ENCODE results near the gene KCNS1. TPM values are rescaled to one million over a fixed set of nuclear protein-coding genes. Genes with fewer than 3 reads are reported as not detected.

Gene KCNS1
- total RNA-seq, 1 donor from 2014 or later: 0.05 TPM

GRCh38 chr20:45052698-45053429 lies 48.1 kb downstream of the KCNS1 start:
- intact Hi-C loops (cut with micrococcal nuclease): no loop called here

- intact Hi-C loops (cut with micrococcal nuclease): no loop called here
These were observed 49.5 kb downstream of the KCNS1 start for GRCh38 chr20:45051204-45052060.

- intact Hi-C loops (cut with micrococcal nuclease): no loop called here
These were observed 50.9 kb downstream of the KCNS1 start for GRCh38 chr20:45049904-45050471.

GRCh38 chr20:45049438-45049837 lies 51.5 kb downstream of the KCNS1 start:
- intact Hi-C loops (cut with micrococcal nuclease): no loop called here

GRCh38 chr20:45047581-45048119 lies 53.3 kb downstream of the KCNS1 start:
- intact Hi-C loops (cut with micrococcal nuclease): no loop called here

- intact Hi-C loops (cut with micrococcal nuclease): loop anchor here (2.0 kb wide), 1 partner anchor 52 kb away; no protein-coding TSS in a partner anchor
These were observed 56.3 kb downstream of the KCNS1 start for GRCh38 chr20:45044601-45045000.

- intact Hi-C loops (cut with micrococcal nuclease): loop anchor here (2.0 kb wide), 1 partner anchor 53 kb away; no protein-coding TSS in a partner anchor
These were observed 56.8 kb downstream of the KCNS1 start for GRCh38 chr20:45044084-45044573.

GRCh38 chr20:45042978-45043377 lies 57.9 kb downstream of the KCNS1 start:
- intact Hi-C loops (cut with micrococcal nuclease): no loop called here

Other genes starting within 250 kb of the KCNS1 start
- gene YWHAB, start 215.4 kb downstream of the KCNS1 start, total RNA-seq: 289 and 293 TPM in 2 replicates
- 54.7 and 55.7 TPM in 2 replicates for gene PABPC1L, start 191.1 kb downstream of the KCNS1 start, total RNA-seq
- gene TOMM34, start 140.7 kb downstream of the KCNS1 start, total RNA-seq: 23.7 and 24.0 TPM in 2 replicates
- gene STK4, start 134.6 kb downstream of the KCNS1 start, total RNA-seq: 175 and 179 TPM in 2 replicates
- gene WFDC5, start 14.0 kb upstream of the KCNS1 start, total RNA-seq: not detected in 2 replicates
- gene WFDC12, start 23.3 kb upstream of the KCNS1 start, total RNA-seq: not detected in 2 replicates
- not detected in 2 replicates for gene PI3, start 73.8 kb upstream of the KCNS1 start, total RNA-seq
- gene SEMG1, start 105.9 kb upstream of the KCNS1 start, total RNA-seq: not detected in 2 replicates
- gene SEMG2, start 120.2 kb upstream of the KCNS1 start, total RNA-seq: not detected in 2 replicates
- not detected in 2 replicates for gene SLPI, start 153.4 kb upstream of the KCNS1 start, total RNA-seq
- gene RBPJL, start 205.7 kb upstream of the KCNS1 start, total RNA-seq: not detected in 2 replicates
- gene MATN4, start 207.2 kb upstream of the KCNS1 start, total RNA-seq: 0.16 and 0.34 TPM in 2 replicates
- gene SDC4, start 247.3 kb upstream of the KCNS1 start, total RNA-seq: 21.9 and 24.6 TPM in 2 replicates